Aorta (tissue), 5 donors: ENCODE measurements around the gene MED22. TPM values are rescaled to one million over a fixed set of nuclear protein-coding genes. Genes with fewer than 3 reads are reported as not detected.

Experiments used
- ATAC-seq: fragments of 200-7000 bp; cut with Tn5 transposase; one replicate; pipeline ENCODE4 v1.9.1; 2022; ENCODE audit warnings: moderate library complexity; ENCODE audit not compliant: low FRiP score
- DNase-seq, 2 donors: peaks; one replicate each; pipeline ENCODE4 v3.0.0-alpha.2; 2020
- H3K27ac ChIP-seq, 2 donors: one replicate each; pipeline ENCODE4 v1.5.1; 2013; ENCODE audit warnings: low read length in 2 of 2, mild to moderate bottlenecking in 2 of 2, moderate library complexity in 2 of 2, control low read depth in 1 of 2, inconsistent platforms in 1 of 2, low read depth in 1 of 2
- H3K27me3 ChIP-seq, 2 donors: one replicate each; pipeline ENCODE4 v1.6.1; 2013; ENCODE audit warnings: control low read depth in 1 of 2, low read length in 1 of 2, mild to moderate bottlenecking in 1 of 2, moderate library complexity in 1 of 2; ENCODE audit not compliant: insufficient read depth in 2 of 2, control insufficient read depth in 1 of 2
- H3K36me3 ChIP-seq, 2 donors: one replicate each; pipeline ENCODE4 v1.6.1; 2013; ENCODE audit warnings: control low read depth in 1 of 2, low read length in 1 of 2, mild to moderate bottlenecking in 1 of 2; ENCODE audit not compliant: insufficient read depth in 2 of 2, control insufficient read depth in 1 of 2
- H3K4me1 ChIP-seq, 2 donors: one replicate each; pipeline ENCODE4 v1.6.1; 2013; ENCODE audit warnings: low read length in 2 of 2, control low read depth in 1 of 2, mild to moderate bottlenecking in 1 of 2, moderate library complexity in 1 of 2; ENCODE audit not compliant: insufficient read depth in 2 of 2, control insufficient read depth in 1 of 2
- H3K4me3 ChIP-seq, 2 donors: one replicate each; pipeline ENCODE4 v1.5.1; 2013; ENCODE audit warnings: low read length in 2 of 2, control low read depth in 1 of 2, mild to moderate bottlenecking in 1 of 2
- H3K9me3 ChIP-seq: one replicate; pipeline ENCODE4 v1.6.1; 2013; ENCODE audit warnings: mild to moderate bottlenecking, low read length; ENCODE audit not compliant: control insufficient read depth
- WGBS, 2 donors: extraction: QIAGEN DNeasy Blood & Tissue Kit; methylation state at CpG; one replicate each; pipeline ENCODE4 v1.1.7; 2013; 5-methylcytosine and 5-hydroxymethylcytosine counted together
- intact Hi-C, 2 donors: fragments of 100-400 bp; cut with DNase I; formaldehyde crosslinking; loops; one replicate each; pipeline versions ENCODE4 v1.14.2 to v1.15.0; 2022
- polyA plus RNA-seq, 2 donors: library from polyadenylated mRNA; stranded (reverse); fragments of 200-250 nt; gene quantifications; one replicate each; pipeline ENCODE4 v1.2.3, GENCODE V29; 2013
- total RNA-seq, 2 donors: library from RNA; stranded (reverse); fragmentation: NEBNext Ultra II Directional; extraction: Animal tissue kit (Norgen Biotek cat#: 25700); gene quantifications; one replicate each; pipeline ENCODE4 v1.2.1, GENCODE V29; 2021
- donor health status: healthy with polysubstance abuse.
- donor health status: Bipolar disorder and iron deficiency.
- donor health status: DM: no; HTN: no; CAD: no.
- donor health status: DM: no; HTN: no; CAD: no.
- donor health status: DM: yes; HTN: yes; CAD: no.

Gene MED22
- total and polyA plus RNA-seq, 4 donors: 10.8 to 37.0 (median 24.4) TPM

- intact Hi-C loops: no loop called here
- WGBS, 2 donors: 53 to 56% methylated on average over 7 of the region's 7 CpGs
- H3K27me3 ChIP-seq: no peaks in the 10 kb centered on the region
- H3K4me1 ChIP-seq: no peaks in the 10 kb centered on the region
- H3K4me3 ChIP-seq: no peak overlapping the region
- ATAC-seq (no peak), DNase-seq (no peak)
- H3K36me3 ChIP-seq: no peaks in the 10 kb centered on the region
- no peaks in the 10 kb centered on the region for H3K9me3 ChIP-seq
- no peak overlapping the region for H3K27ac ChIP-seq
Observed at GRCh38 chr9:133372144-133372543, 24.2 kb upstream of the MED22 start.

GRCh38 chr9:133371261-133371711 is 23.4 kb upstream of the MED22 start:
- DNase-seq (no peak), ATAC-seq (no peak)
- Histone ChIP-seq H3K9me3 (no peaks in the 10 kb centered on the region), H3K27ac (no peak overlapping the region), H3K4me1 (no peaks in the 10 kb centered on the region), H3K27me3 (no peaks in the 10 kb centered on the region), H3K36me3 (no peaks in the 10 kb centered on the region), H3K4me3 (no peak overlapping the region)
- WGBS, 2 donors: 63 to 66% methylated on average over 12 of the region's 12 CpGs
- intact Hi-C loops: no loop called here

GRCh38 chr9:133370685-133371084 is 22.8 kb upstream of the MED22 start:
- Histone ChIP-seq H3K4me3 (no peak overlapping the region), H3K36me3 (peaks cover 0 to 1% of the 10 kb centered on the region in 2 donors), H3K27ac (no peak overlapping the region), H3K9me3 (no peaks in the 10 kb centered on the region), H3K27me3 (no peaks in the 10 kb centered on the region), H3K4me1 (no peaks in the 10 kb centered on the region)
- WGBS, 2 donors: 61 to 70% methylated on average over 9 of the region's 9 CpGs
- DNase-seq: no peak
- intact Hi-C loops: no loop called here
- ATAC-seq: no peak

GRCh38 chr9:133369933-133370332 is 22.0 kb upstream of the MED22 start:
- intact Hi-C loops: no loop called here
- H3K27me3 ChIP-seq: no peaks in the 10 kb centered on the region
- ATAC-seq (no peak), DNase-seq (no peak)
- 71 to 77% methylated on average over 7 of the region's 7 CpGs for WGBS, 2 donors
- no peak overlapping the region for H3K27ac ChIP-seq
- no peak overlapping the region for H3K4me3 ChIP-seq
- H3K36me3 ChIP-seq: peaks cover 0 to 3% of the 10 kb centered on the region in 2 donors
- H3K4me1 ChIP-seq: no peaks in the 10 kb centered on the region
- no peaks in the 10 kb centered on the region for H3K9me3 ChIP-seq

- intact Hi-C loops: no loop called here
- no peak overlapping the region for H3K4me3 ChIP-seq
- no peaks in the 10 kb centered on the region for H3K4me1 ChIP-seq
- H3K27me3 ChIP-seq: no peaks in the 10 kb centered on the region
- no peaks in the 10 kb centered on the region for H3K9me3 ChIP-seq
- no peak for ATAC-seq
- H3K27ac ChIP-seq: no peak overlapping the region
- H3K36me3 ChIP-seq: peaks cover 0 to 5% of the 10 kb centered on the region in 2 donors
- no peak for DNase-seq
- WGBS, 2 donors: 71 to 72% methylated on average over 6 of the region's 6 CpGs
Observed at GRCh38 chr9:133369422-133369821, 21.5 kb upstream of the MED22 start.

GRCh38 chr9:133368249-133368881 is 20.4 kb upstream of the MED22 start:
- ATAC-seq (no peak), DNase-seq (no peak)
- no peak overlapping the region for H3K27ac ChIP-seq
- 49 to 53% methylated on average over 18 of the region's 18 CpGs for WGBS, 2 donors
- intact Hi-C loops: no loop called here
- H3K4me3 ChIP-seq: no peak overlapping the region
- H3K36me3 ChIP-seq: peaks cover 0 to 7% of the 10 kb centered on the region in 2 donors
- H3K4me1 ChIP-seq: no peaks in the 10 kb centered on the region
- no peaks in the 10 kb centered on the region for H3K27me3 ChIP-seq
- H3K9me3 ChIP-seq: no peaks in the 10 kb centered on the region

- Histone ChIP-seq H3K4me1 (no peaks in the 10 kb centered on the region), H3K4me3 (no peak overlapping the region), H3K27me3 (no peaks in the 10 kb centered on the region), H3K27ac (no peak overlapping the region), H3K36me3 (peaks cover 0 to 10% of the 10 kb centered on the region in 2 donors), H3K9me3 (no peaks in the 10 kb centered on the region)
- no peak for ATAC-seq
- intact Hi-C loops: no loop called here
- no peak for DNase-seq
- 75 to 76% methylated on average over 10 of the region's 10 CpGs for WGBS, 2 donors
Observed at GRCh38 chr9:133367778-133368177, 19.8 kb upstream of the MED22 start.

- Histone ChIP-seq H3K4me1 (no peaks in the 10 kb centered on the region), H3K9me3 (no peaks in the 10 kb centered on the region), H3K27ac (no peak overlapping the region), H3K4me3 (no peak overlapping the region), H3K36me3 (peaks cover 0 to 10% of the 10 kb centered on the region in 2 donors), H3K27me3 (no peaks in the 10 kb centered on the region)
- DNase-seq: no peak
- WGBS, 2 donors: 87 to 89% methylated on average over 22 of the region's 22 CpGs
- intact Hi-C loops: no loop called here
- no peak for ATAC-seq
Observed at GRCh38 chr9:133367221-133367620, 19.3 kb upstream of the MED22 start.

- no peak overlapping the region for H3K27ac ChIP-seq
- H3K27me3 ChIP-seq: no peaks in the 10 kb centered on the region
- peaks cover 0 to 10% of the 10 kb centered on the region in 2 donors for H3K36me3 ChIP-seq
- intact Hi-C loops: no loop called here
- H3K9me3 ChIP-seq: no peaks in the 10 kb centered on the region
- no peak overlapping the region for H3K4me3 ChIP-seq
- WGBS, 2 donors: 86 to 88% methylated on average over 11 of the region's 11 CpGs
- no peak for ATAC-seq
- H3K4me1 ChIP-seq: no peaks in the 10 kb centered on the region
- no peak for DNase-seq
Observed at GRCh38 chr9:133366435-133366834, 18.5 kb upstream of the MED22 start.
